Left ventricle myocardium inferior (tissue), 1 donor: ENCODE measurements around the gene STAT5B. TPM values are rescaled to one million over a fixed set of nuclear protein-coding genes. Genes with fewer than 3 reads are reported as not detected.
"Not testable (repeated sequence)": the region's sequence is repeated elsewhere in the genome, so short reads cannot be mapped to it uniquely, and the experiment has no call there.

Experiments used
- DNase-seq: peaks from one replicate; pipeline ENCODE4 v3.0.0-alpha.2; 2020
- H3K27ac ChIP-seq: fragments of 200-600 bp; replicated peaks from 2 replicates; pipeline ENCODE4 v1.8.0; 2021
- H3K27me3 ChIP-seq: fragments of 200-600 bp; 2 replicates; pipeline ENCODE4 v1.8.0; 2021; ENCODE audit warnings: low read depth
- H3K36me3 ChIP-seq: fragments of 200-600 bp; 2 replicates; pipeline ENCODE4 v1.8.0; 2021
- H3K4me1 ChIP-seq: fragments of 200-600 bp; 2 replicates; pipeline ENCODE4 v1.8.0; 2021
- H3K4me3 ChIP-seq: fragments of 200-600 bp; 2 replicates; pipeline ENCODE4 v1.8.0; 2021; ENCODE audit warnings: mild to moderate bottlenecking, moderate library complexity
- H3K9me3 ChIP-seq: fragments of 200-600 bp; replicated peaks from 2 replicates; pipeline ENCODE4 v1.8.0; 2021
- CTCF ChIP-seq: fragments of 200-600 bp; IDR thresholded peaks from 2 replicates; pipeline ENCODE4 v1.8.0; 2021; ENCODE audit warnings: antibody characterized with exemption, mild to moderate bottlenecking, borderline replicate concordance
- intact Hi-C: fragments of 100-400 bp; cut with micrococcal nuclease; formaldehyde crosslinking; loops from one replicate; pipeline ENCODE4 v1.11.0; 2022
- total RNA-seq: library from RNA; stranded (reverse); fragmentation: NEBNext Ultra II Directional; extraction: Animal tissue kit (Norgen Biotek cat#: 25700); gene quantifications from one replicate; pipeline ENCODE4 v1.2.1, GENCODE V29; 2021
- donor health status: DM: no; HTN: yes; CAD: no; lungs with severe emphysema.

STAT5B gene
- total RNA-seq, 1 donor from 2014 or later, result 30.7 TPM

- no peak for TF ChIP-seq CTCF
- DNase-seq, result no peak
- Histone ChIP-seq H3K27me3 (no peaks in the 10 kb centered on the region), H3K4me3 (no peak overlapping the region), H3K27ac (peak overlapping the region; percentile 2), H3K36me3 (peaks cover 93% of the 10 kb centered on the region), H3K4me1 (peaks cover 5% of the 10 kb centered on the region), H3K9me3 (no peaks in the 10 kb centered on the region)
- intact Hi-C loops, result no loop called here
These were observed 62.0 kb downstream of the STAT5B start for GRCh38 chr17:42214156-42214555.

- DNase-seq, result no peak
- Histone ChIP-seq H3K27me3 (no peaks in the 10 kb centered on the region), H3K36me3 (peaks cover 94% of the 10 kb centered on the region), H3K9me3 (no peaks in the 10 kb centered on the region), H3K4me3 (no peak overlapping the region), H3K4me1 (peaks cover 5% of the 10 kb centered on the region), H3K27ac (peak overlapping the region; percentile 72)
- intact Hi-C loops, result no loop called here
- TF ChIP-seq CTCF, result no peak
These were observed 63.8 kb downstream of the STAT5B start for GRCh38 chr17:42212382-42212781.

GRCh38 chr17:42211921-42212341, 64.3 kb downstream of the STAT5B start:
- Histone ChIP-seq H3K36me3 (peaks cover 93% of the 10 kb centered on the region), H3K27ac (peak overlapping the region; percentile 72)
- H3K27me3 ChIP-seq, intact Hi-C loops, H3K4me1 ChIP-seq, H3K9me3 ChIP-seq, H3K4me3 ChIP-seq: not testable (repeated sequence)
- peak; percentile 85 for DNase-seq

- no peak for DNase-seq
- no peaks in the 10 kb centered on the region for H3K9me3 ChIP-seq
- H3K27me3 ChIP-seq, result no peaks in the 10 kb centered on the region
- no peak overlapping the region for H3K4me3 ChIP-seq
- intact Hi-C loops, result no loop called here
- no peak for TF ChIP-seq CTCF
- peaks cover 5% of the 10 kb centered on the region for H3K4me1 ChIP-seq
- H3K27ac ChIP-seq, result peak overlapping the region; percentile 68
- peaks cover 93% of the 10 kb centered on the region for H3K36me3 ChIP-seq
These were observed 66.1 kb downstream of the STAT5B start for GRCh38 chr17:42210046-42210445.

GRCh38 chr17:42206153-42206612, 70.0 kb downstream of the STAT5B start:
- H3K27ac ChIP-seq, intact Hi-C loops, H3K9me3 ChIP-seq, H3K27me3 ChIP-seq, H3K4me3 ChIP-seq, DNase-seq: not testable (repeated sequence)
- peaks cover 99% of the 10 kb centered on the region for H3K36me3 ChIP-seq
- H3K4me1 ChIP-seq, result peaks cover 12% of the 10 kb centered on the region

- intact Hi-C loops, result no loop called here
- Histone ChIP-seq H3K27ac (no peak overlapping the region), H3K36me3 (peaks cover 77% of the 10 kb centered on the region), H3K4me3 (no peak overlapping the region), H3K9me3 (no peaks in the 10 kb centered on the region), H3K4me1 (peaks cover 19% of the 10 kb centered on the region), H3K27me3 (no peaks in the 10 kb centered on the region)
- DNase-seq, result no peak
- no peak for TF ChIP-seq CTCF
These were observed 72.8 kb downstream of the STAT5B start for GRCh38 chr17:42203354-42203753.

GRCh38 chr17:42202696-42203095, 73.5 kb downstream of the STAT5B start:
- H3K9me3 ChIP-seq, result no peaks in the 10 kb centered on the region
- no peak for TF ChIP-seq CTCF

More at GRCh38 chr17:42202696-42203095, 73.5 kb downstream of the STAT5B start:
- no peaks in the 10 kb centered on the region for H3K27me3 ChIP-seq
- no peak overlapping the region for H3K27ac ChIP-seq
- peaks cover 70% of the 10 kb centered on the region for H3K36me3 ChIP-seq
- intact Hi-C loops, result no loop called here
- H3K4me1 ChIP-seq, result peaks cover 19% of the 10 kb centered on the region
- H3K4me3 ChIP-seq, result no peak overlapping the region
- no peak for DNase-seq
